Panc1 (cell line): ENCODE data around the gene SRSF2.
"Not testable (repeated sequence)": the region's sequence is repeated elsewhere in the genome, so short reads cannot be mapped to it uniquely, and the experiment has no call there.

Experiments used
- POLR2AphosphoS5 ChIP-seq: IDR thresholded peaks from 2 replicates; pipeline ENCODE4 v1.6.1; 2012; ENCODE audit warnings: mild to moderate bottlenecking, low read depth, low read length, moderate library complexity
- SIN3A ChIP-seq: IDR thresholded peaks from 2 replicates; pipeline ENCODE4 v1.6.1; 2012; ENCODE audit warnings: low read depth, mild to moderate bottlenecking, low read length, moderate library complexity, borderline replicate concordance; ENCODE audit not compliant: insufficient read depth
- TF ChIP-seq, protein P1 (sequence below): fragments of 450-650 bp; IDR thresholded peaks from 2 replicates; pipeline ENCODE4 v1.5.1; 2017; ENCODE audit warnings: mild to moderate bottlenecking

DNA sequence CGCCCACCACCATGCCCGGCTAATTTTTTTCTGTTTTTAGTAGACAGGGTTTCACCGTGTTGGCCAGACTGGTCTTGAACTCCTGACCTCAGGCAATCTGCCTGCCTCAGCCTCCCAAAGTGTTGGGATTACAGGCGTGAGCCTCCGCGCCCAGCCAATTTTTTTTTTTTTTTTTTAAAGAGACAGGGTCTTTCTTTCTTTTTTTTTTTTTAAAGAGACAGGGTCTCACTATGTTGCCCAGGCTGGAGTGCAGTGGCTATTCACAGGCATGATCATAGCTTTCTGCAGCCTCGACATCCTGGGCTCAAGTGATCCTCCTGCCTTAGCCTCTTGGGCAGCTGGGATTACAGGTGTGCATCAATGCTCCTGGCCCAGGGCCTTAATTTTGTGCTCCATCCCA, 24.8 kb downstream of the SRSF2 start:
- TF ChIP-seq, protein P1, sequence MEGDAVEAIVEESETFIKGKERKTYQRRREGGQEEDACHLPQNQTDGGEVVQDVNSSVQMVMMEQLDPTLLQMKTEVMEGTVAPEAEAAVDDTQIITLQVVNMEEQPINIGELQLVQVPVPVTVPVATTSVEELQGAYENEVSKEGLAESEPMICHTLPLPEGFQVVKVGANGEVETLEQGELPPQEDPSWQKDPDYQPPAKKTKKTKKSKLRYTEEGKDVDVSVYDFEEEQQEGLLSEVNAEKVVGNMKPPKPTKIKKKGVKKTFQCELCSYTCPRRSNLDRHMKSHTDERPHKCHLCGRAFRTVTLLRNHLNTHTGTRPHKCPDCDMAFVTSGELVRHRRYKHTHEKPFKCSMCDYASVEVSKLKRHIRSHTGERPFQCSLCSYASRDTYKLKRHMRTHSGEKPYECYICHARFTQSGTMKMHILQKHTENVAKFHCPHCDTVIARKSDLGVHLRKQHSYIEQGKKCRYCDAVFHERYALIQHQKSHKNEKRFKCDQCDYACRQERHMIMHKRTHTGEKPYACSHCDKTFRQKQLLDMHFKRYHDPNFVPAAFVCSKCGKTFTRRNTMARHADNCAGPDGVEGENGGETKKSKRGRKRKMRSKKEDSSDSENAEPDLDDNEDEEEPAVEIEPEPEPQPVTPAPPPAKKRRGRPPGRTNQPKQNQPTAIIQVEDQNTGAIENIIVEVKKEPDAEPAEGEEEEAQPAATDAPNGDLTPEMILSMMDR, result not testable (repeated sequence)
- not testable (repeated sequence) for TF ChIP-seq POLR2AphosphoS5, SIN3A
